Measurements from ENCODE around the gene DHTKD1.
"Not testable (repeated sequence)": the region's sequence is repeated elsewhere in the genome, so short reads cannot be mapped to it uniquely, and the experiment has no call there.

GRCh38 chr10:12097361-12097760 lies 28.6 kb downstream of the DHTKD1 start:
- TF ChIP-seq CTCF (IDR thresholded peaks at IDR 0.05; ENCODE audit: low read length); EZH2 (IDR thresholded peaks at IDR 0.05; ENCODE audit: borderline replicate concordance, low read length): not testable (repeated sequence)

Data from OCI-LY1 (cell line).